ENCODE measurements around the gene CEP104.

Gene CEP104

DNA sequence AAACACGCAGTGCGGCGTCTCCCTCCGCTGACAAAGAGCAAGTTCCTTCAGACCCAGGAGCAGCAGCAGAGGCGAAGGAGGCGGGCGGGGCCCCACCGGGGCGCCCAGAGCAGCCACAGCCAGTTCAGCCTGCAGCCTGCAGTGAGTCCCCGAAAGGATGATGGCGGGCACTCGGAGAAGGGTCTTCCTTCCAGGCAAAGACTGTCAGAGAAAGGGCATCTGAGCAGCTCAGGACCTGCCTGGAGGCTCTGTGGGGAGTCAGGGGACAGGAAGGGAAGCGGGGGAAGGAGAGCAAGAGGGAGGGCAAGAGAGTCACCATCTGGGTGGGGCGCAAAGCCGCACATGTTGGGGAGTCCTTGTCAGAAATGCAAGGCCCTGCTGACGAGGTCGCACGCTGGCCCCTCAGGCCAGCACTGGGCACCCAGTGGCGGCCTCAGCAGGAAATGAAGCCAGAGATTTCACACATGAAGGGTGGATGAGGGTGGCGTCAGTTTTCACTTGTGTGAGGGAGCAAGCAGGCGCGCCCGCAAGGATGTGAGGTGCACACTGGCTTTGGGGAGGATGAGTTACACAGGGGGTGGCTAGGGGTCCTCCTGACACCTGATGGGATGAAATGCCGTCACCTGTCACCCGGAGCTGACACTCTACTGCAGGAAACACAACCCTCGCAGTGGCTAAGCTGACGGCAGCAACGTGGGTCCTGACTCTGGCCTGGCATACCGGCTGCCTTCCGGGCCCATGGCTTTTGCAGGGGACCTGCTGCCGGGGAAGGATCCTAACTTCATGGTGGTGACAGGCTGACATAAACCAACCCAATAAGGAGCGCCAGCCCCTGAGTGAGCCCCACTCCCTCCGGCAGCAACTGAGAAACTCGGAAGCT is 67.3 kb downstream of the CEP104 start:
- no peak for DNase-seq (ENCODE audit: low spot score in 2 of 2)
- H3K36me3 Mint-ChIP-seq = peaks cover 64% of the 10 kb centered on the region

DNA sequence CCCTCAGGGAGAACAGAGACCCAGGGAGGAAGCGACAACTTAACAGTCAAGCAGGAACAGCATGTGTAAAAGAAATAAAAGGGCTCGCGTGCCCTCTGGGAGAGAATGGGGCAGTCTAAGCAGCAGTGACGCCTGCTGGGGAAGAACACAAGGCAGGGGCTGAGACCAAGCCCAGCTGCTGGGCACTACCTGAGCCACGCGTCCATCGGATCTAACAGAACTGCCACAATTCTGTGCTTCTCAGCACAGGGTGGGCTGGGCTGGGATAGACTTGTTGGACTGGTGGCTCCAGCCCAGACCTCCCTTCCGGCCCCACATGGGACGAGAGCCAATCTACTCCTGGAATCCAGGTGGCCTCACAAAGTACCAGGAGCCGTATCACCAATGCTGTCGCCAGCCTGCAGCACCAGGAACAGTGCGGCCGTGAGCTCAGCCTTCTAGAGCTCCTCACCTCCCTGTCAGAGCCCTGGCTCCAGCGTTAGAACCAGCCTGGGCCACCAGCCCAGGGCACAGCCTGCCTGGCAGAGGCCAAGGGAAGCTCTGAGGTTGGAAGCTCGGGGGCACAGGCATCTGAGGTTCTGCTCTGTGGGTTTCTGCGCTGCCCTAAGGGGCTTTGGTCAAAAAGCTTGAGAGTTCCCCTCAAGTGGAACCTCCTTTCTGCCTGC is 68.1 kb downstream of the CEP104 start:
- peaks cover 70% of the 10 kb centered on the region for H3K36me3 Mint-ChIP-seq
- no peak for ATAC-seq
- peak overlapping the region; percentile 92 for H3K27ac Mint-ChIP-seq
- no peak for DNase-seq (ENCODE audit: low spot score in 2 of 2)
- H3K9me3 Mint-ChIP-seq = no peaks in the 10 kb centered on the region
- H3K4me3 Mint-ChIP-seq = no peak overlapping the region
- H3K4me1 Mint-ChIP-seq = peaks cover 37% of the 10 kb centered on the region

More for the DNA sequence above, 67.3 kb downstream of the CEP104 start:
- peaks cover 37% of the 10 kb centered on the region for H3K4me1 Mint-ChIP-seq
- no peaks in the 10 kb centered on the region for H3K9me3 Mint-ChIP-seq
- no peak for ATAC-seq
- no peak overlapping the region for H3K4me3 Mint-ChIP-seq
- H3K27ac Mint-ChIP-seq = peak overlapping the region; percentile 37

DNA sequence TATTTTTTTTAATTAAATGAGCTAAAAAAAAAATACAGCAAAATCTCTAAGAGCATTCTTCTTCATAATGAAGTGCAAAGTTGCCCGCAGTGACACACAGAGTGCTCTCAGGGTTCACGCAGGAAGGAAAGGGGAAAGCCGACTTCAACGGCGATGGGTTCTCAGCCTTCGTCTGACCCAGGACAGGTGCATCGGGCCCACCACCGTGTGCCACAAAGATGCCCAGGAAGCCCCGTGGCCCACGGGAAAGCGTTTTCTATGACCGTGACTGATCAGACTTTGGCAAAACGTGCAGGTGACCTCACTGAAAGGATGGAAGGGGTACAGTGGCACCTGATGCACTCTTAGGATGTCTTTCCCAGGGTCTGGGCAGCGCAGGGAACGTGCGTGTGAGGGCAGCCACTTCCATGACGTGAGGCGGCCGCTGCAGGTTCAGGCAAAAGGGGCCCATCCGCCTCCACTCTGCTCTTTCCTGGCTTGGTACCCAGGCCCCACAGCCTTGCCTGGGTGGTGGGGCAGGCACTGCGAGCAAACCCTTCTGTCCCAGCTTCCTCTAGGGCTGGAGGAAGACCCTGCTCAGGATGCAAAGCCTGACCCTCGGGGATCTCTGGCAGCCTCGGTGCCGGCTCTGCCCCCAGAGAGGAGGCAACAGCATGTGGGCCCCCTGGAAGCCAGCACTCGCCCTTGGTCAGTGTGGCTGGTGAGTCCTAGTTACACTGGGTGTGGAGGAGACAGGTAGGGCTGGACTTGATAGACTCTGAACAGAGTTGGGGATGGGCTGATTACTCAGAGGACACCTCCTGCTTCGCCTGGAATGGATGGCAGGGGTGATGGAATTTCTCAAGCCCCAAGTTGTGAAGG is 69.0 kb downstream of the CEP104 start:
- ATAC-seq (peak; percentile 61), DNase-seq (ENCODE audit: low spot score in 2 of 2) (no peak)
- H3K4me1 Mint-ChIP-seq = peaks cover 28% of the 10 kb centered on the region
- peak overlapping the region; percentile 68 for H3K4me3 Mint-ChIP-seq
- H3K36me3 Mint-ChIP-seq = peaks cover 70% of the 10 kb centered on the region
- peak overlapping the region; percentile 92 for H3K27ac Mint-ChIP-seq
- H3K9me3 Mint-ChIP-seq = no peaks in the 10 kb centered on the region

DNA sequence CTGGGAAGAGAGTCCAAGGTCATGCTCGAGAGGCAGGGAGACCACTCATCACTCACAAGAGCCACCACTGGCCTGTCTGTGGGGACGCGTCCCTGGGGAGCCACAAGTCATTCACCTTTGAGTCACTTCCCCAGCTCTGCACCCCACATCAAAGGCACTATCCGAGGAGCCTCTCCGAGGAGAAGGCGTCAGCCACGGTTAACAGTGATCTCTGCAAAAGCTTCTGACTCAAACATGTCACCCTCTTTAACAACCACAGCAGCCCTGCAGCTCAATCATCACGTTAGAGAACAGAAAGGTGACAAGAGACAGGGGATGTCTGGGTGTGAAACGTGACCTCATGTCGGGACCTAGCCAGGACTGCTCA is 69.7 kb downstream of the CEP104 start:
- Mint-ChIP-seq H3K27ac (peak overlapping the region; percentile 92), H3K4me1 (peaks cover 22% of the 10 kb centered on the region), H3K9me3 (no peaks in the 10 kb centered on the region), H3K4me3 (peak overlapping the region; percentile 68), H3K36me3 (peaks cover 70% of the 10 kb centered on the region)
- DNase-seq (ENCODE audit: low spot score in 2 of 2) (peak in 1 of 2 donors; percentile 84), ATAC-seq (peak; percentile 98)

DNA sequence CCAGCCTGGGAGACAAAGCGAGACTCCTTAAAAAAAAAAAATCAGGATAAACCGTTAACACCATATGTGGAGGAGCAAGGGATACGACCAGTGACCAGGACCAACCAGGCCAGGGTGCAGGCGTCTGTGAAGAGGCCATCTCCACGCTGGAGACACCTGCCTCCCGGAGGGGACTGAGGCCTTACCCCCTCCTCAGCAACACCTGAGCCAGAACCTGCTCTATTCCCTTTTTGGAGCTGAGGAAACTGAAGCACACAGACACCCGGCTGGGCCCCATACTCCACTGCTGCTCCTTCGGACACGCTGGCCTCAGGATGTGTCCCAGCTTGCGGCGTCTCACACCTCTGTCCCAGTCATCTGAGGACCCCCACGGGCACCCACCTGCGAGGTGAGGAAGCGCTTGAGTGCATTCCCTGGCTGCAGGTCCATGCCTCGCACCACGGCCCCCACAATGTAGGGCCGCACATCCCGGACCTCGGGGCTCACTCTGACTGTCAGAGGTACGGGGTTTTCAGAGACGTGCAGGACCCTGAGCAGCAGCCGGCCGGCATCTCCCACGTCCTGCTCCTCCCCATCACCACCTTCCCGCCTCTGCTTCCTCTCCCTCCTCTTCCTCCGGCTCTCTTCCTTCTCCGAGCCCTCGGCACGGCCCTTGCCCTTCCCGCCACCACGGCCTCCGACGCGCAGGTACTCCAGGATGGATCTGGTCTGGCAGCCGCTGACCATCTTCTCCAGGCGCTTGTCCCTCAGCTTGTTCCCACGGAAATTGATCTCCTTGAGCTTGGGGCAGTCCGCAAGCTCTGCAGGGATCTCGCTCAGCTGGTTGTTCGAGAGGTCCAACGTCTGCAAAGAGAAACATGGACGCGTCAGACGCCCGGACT is 70.3 kb downstream of the CEP104 start:
- no peak for DNase-seq (ENCODE audit: low spot score in 2 of 2)
- Mint-ChIP-seq H3K36me3 (peaks cover 70% of the 10 kb centered on the region), H3K4me3 (peak overlapping the region; percentile 68), H3K4me1 (peaks cover 22% of the 10 kb centered on the region), H3K9me3 (no peaks in the 10 kb centered on the region), H3K27ac (peak overlapping the region; percentile 92)
- ATAC-seq = no peak

DNA sequence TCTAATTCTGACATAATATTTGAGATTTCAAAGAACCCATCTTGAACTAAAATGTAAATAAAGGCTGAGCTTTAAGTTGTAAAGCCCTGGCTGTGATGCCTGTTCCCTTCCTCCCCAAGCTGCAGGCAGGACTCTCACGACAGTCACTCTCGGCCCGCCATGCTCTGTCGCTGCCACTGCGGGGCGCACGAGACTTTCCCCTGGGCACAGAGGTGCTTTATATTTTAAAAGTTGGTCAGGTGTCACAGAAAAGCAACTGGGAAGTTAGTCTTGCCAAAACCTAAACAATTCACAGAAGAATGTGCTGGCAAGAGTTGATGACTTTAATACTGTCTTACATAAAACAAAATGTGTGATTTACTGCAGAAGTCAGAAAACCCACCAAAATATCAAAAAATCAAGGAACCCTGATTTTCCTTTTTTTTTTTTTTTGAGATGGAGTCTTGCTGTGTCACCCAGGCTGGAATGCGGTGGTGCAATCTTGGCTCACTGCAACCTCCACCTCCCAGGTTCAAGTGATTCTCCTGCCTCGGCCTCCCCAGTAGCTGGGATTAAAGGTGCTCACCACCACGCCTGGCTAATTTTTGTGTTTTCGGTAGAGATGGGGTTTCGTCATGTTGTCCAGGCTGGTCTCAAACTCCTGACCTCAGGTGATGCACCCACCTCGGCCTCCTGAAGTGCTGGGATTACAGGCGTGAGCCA is 71.4 kb downstream of the CEP104 start:
- H3K4me3 Mint-ChIP-seq = no peak overlapping the region
- peaks cover 22% of the 10 kb centered on the region for H3K4me1 Mint-ChIP-seq
- DNase-seq (ENCODE audit: low spot score in 2 of 2) (no peak), ATAC-seq (no peak)
- no peak overlapping the region for H3K27ac Mint-ChIP-seq
- peaks cover 74% of the 10 kb centered on the region for H3K36me3 Mint-ChIP-seq
- no peaks in the 10 kb centered on the region for H3K9me3 Mint-ChIP-seq

DNA sequence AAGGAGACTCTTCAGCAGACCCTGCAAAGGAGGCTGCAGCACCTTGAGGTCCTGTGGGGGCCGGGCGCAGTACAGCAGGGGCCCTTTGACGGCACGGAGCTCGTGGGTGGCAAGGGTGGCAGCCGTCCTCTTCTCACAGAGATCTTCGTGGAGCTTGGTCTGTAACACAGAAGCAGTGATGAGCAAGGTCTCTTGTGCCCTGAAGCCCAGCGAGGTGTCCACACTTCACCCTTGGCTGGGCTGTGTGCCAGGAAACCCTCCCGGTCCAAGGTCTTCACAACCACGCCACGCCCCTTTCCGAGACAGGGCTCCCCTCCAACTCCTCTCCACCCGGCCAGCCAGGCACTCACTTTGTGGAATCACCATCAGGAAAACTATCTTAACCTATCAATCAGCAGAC is 72.0 kb downstream of the CEP104 start:
- ATAC-seq (no peak), DNase-seq (ENCODE audit: low spot score in 2 of 2) (no peak)
- H3K27ac Mint-ChIP-seq = no peak overlapping the region
- no peak overlapping the region for H3K4me3 Mint-ChIP-seq
- peaks cover 80% of the 10 kb centered on the region for H3K36me3 Mint-ChIP-seq
- H3K9me3 Mint-ChIP-seq = no peaks in the 10 kb centered on the region
- peaks cover 22% of the 10 kb centered on the region for H3K4me1 Mint-ChIP-seq

DNA sequence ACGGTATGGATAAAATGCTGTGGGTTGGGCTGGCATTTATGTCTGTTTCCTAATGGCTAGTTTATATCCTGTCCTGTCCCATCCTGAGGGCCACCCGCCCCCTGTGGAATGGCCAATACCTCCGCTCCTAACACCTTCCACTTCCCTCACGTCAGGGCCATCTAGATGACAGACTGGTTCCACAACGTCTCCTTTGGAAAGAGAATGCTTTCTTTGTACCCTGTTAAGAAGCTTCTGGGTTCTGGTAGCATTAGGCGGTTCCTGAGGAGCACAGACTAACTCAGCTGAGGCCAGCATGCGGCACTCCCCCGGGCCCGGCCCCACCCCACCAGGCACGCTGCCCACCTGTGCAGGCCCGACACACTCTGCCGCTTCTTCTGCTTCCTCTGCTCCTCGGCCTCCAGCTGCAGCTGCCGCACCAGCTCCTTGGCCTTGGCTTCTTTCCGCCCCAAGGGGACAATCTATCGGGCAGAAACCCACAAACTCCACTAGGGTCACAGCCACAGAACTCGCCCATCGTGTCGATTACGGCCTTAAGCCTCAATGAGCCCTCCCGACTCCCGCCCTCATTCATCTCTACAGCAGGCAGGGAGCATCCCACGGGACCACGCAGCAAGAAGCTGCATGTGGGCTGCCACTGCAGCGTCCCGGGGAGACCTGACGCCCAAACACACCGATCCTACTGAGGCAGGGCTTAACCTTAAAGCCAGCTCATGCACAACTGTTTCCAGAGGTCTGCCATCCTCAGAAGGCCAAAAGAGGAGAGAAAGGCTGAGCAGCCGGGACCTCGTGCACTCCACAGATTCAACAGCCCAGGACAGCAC is 73.1 kb downstream of the CEP104 start:
- H3K4me1 Mint-ChIP-seq = peaks cover 22% of the 10 kb centered on the region
- H3K9me3 Mint-ChIP-seq = no peaks in the 10 kb centered on the region
- peaks cover 90% of the 10 kb centered on the region for H3K36me3 Mint-ChIP-seq

DNA sequence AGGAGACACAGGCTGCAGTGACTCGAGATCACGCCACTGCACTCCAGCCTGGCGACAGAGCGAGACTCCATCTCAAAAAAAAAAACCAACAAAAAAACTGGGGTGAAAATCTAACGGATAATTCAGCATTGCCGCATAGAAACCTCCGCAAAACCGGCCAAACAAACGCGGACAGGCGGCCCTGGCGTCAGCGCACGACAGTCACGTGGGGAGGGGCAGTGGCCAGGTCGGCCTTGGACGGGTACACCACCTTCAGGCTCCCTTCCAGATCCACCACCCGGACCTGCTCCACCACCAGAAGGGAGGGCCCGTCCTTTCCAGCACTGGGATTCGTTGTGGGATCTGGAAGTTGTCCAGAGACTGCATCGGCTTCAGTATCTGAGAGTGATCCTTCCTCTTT is 76.1 kb downstream of the CEP104 start:
- DNase-seq (ENCODE audit: low spot score in 2 of 2) = no peak
- ATAC-seq = no peak
- Mint-ChIP-seq H3K4me3 (no peak overlapping the region), H3K9me3 (no peaks in the 10 kb centered on the region), H3K4me1 (peaks cover 3% of the 10 kb centered on the region), H3K27ac (no peak overlapping the region), H3K36me3 (peaks cover 69% of the 10 kb centered on the region)

More for the DNA sequence above, 73.1 kb downstream of the CEP104 start:
- Mint-ChIP-seq H3K4me3 (no peak overlapping the region), H3K27ac (peak overlapping the region; percentile 34)
- DNase-seq (ENCODE audit: low spot score in 2 of 2) (no peak), ATAC-seq (no peak)

DNA sequence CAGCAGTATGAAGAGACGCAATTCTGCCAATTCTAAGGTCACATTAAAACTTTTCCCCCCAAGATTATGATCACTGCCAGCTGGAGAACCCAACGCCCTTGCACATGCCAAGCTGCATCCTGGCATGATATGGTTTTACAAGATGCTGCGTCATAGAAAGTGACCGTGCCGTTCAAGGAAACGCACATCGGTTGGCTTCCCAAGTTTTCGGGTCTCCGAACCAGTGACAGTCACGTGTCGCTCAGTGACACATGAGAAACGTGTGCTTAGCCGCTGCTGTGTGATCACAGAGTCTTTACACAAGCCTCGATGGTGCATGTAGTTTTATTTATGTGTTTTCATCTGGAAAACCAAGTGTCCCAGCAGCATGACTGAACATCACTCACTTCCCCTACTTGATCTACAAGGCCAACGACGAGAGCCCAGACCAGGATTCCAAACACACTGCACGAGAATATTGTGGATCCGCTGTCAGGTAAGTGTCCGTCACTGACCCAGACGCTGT is 77.0 kb downstream of the CEP104 start:
- Mint-ChIP-seq H3K27ac (no peak overlapping the region), H3K36me3 (peaks cover 59% of the 10 kb centered on the region), H3K9me3 (no peaks in the 10 kb centered on the region), H3K4me3 (no peak overlapping the region), H3K4me1 (peaks cover 6% of the 10 kb centered on the region)
- no peak for ATAC-seq
- no peak for DNase-seq (ENCODE audit: low spot score in 2 of 2)

DNA sequence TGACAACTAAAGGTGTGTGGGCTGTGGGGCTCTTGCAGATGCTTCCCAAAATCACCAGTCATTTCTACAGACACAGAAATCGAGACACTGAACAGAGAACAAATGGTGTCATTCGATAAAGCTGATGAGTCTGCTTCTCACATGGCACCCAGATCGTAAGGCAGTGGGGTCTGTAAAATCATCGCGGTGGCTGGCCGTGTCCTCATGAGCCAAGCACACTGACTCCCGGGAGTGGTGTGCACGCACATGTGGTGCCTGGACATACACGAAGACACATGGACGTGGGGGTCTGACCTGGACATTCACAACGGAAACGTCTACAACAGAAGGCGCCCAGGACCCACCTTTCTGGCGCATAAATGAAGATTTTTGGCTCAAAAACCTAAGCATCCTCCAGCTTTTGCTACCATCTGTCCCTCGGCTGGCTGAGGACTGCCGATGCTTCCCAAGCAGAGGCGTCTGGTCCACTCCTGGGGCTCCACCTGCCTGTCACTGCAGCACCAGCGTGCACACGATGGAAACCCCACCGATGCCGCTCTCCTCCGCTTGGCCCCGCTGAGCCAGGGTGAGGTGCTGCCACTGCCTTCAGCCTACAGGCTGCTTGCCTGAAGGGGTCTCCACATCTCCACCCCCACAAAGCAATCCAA is 77.6 kb downstream of the CEP104 start:
- peaks cover 53% of the 10 kb centered on the region for H3K36me3 Mint-ChIP-seq
- ATAC-seq = no peak
- H3K4me1 Mint-ChIP-seq = peaks cover 6% of the 10 kb centered on the region
- no peak overlapping the region for H3K27ac Mint-ChIP-seq
- no peak overlapping the region for H3K4me3 Mint-ChIP-seq
- DNase-seq (ENCODE audit: low spot score in 2 of 2) = no peak
- no peaks in the 10 kb centered on the region for H3K9me3 Mint-ChIP-seq

DNA sequence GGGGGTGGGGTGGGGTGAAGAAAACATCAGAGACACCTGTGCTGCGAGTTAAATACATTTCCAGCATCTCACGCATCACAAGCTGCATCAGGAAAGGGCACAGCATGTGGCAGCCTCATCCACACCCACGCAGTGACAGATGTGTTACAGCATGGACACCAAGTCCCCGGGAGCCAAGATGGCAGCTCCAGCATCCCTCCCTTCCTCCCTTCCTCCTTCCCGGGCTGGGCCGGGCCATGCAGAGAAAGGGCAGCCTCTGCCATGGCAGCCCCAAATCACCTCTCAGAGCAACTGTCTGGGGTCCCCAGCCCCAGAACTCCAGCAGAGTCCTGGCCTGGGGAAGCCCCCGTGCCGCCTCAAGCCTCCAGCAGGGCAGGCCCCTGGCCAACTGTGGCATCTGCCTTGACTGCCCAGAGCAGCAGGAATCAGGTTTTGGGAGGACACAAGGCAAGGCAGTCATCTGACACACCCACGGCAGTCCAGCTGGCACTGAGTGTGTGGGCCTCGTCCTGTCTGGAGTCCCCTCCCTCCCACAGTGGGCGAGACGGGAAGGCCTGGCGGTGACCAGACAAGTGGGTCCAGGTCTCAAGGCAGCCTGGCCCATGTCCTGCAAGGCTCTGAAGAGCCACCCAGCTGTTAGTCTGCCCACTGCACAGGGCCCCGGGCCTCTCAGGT is 78.3 kb downstream of the CEP104 start:
- Mint-ChIP-seq H3K27ac (no peak overlapping the region), H3K9me3 (no peaks in the 10 kb centered on the region), H3K36me3 (peaks cover 47% of the 10 kb centered on the region), H3K4me3 (no peak overlapping the region), H3K4me1 (peaks cover 6% of the 10 kb centered on the region)
- DNase-seq (ENCODE audit: low spot score in 2 of 2) (no peak), ATAC-seq (no peak)
